Measurements from ENCODE around the gene FAM13A. TPM values are rescaled to one million over a fixed set of nuclear protein-coding genes. Genes with fewer than 3 reads are reported as not detected.
A peak's percentile ranks its signal among the peaks of the same experiment; 100 is the strongest.

FAM13A gene
- total and polyA plus RNA-seq, 2 experiments from 2014 or later = 23.3 to 43.8 TPM

DNA sequence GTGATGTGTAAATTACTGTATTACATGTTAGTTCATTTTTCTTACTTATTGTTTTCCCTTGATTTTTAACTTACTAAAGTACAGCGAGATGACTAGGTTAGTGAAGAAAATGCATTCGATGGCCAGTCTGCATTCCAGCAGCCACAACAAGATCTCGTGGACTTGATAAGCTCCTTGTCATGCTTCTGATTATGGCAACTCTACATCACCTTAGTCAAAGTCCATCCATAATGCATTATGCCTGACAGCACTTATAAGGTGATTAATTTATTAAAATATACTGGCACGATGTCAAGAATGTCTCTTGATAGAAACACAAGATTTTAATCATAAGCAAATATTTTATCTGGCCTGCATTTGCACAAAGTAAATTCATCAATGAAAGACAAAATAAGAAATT lies 249.5 kb downstream of the FAM13A start:
- H3K4me1 ChIP-seq (ENCODE audit: low read depth) = peaks cover 20% of the 10 kb centered on the region
- H3K4me3 ChIP-seq = no peak overlapping the region
- no peak for DNase-seq (ENCODE audit: low read depth in 1 of 2, low spot score in 1 of 2)
- no peaks in the 10 kb centered on the region for H3K9me3 ChIP-seq (ENCODE audit: low read depth)
- peak overlapping the region; percentile 13 for H3K27ac ChIP-seq
- H3K36me3 ChIP-seq = no peaks in the 10 kb centered on the region
- TF ChIP-seq, protein P1, sequence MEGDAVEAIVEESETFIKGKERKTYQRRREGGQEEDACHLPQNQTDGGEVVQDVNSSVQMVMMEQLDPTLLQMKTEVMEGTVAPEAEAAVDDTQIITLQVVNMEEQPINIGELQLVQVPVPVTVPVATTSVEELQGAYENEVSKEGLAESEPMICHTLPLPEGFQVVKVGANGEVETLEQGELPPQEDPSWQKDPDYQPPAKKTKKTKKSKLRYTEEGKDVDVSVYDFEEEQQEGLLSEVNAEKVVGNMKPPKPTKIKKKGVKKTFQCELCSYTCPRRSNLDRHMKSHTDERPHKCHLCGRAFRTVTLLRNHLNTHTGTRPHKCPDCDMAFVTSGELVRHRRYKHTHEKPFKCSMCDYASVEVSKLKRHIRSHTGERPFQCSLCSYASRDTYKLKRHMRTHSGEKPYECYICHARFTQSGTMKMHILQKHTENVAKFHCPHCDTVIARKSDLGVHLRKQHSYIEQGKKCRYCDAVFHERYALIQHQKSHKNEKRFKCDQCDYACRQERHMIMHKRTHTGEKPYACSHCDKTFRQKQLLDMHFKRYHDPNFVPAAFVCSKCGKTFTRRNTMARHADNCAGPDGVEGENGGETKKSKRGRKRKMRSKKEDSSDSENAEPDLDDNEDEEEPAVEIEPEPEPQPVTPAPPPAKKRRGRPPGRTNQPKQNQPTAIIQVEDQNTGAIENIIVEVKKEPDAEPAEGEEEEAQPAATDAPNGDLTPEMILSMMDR (IDR thresholded peaks at IDR 0.05; ENCODE audit: low read depth, low read length) = no peak
- H3K27me3 ChIP-seq = no peaks in the 10 kb centered on the region

DNA sequence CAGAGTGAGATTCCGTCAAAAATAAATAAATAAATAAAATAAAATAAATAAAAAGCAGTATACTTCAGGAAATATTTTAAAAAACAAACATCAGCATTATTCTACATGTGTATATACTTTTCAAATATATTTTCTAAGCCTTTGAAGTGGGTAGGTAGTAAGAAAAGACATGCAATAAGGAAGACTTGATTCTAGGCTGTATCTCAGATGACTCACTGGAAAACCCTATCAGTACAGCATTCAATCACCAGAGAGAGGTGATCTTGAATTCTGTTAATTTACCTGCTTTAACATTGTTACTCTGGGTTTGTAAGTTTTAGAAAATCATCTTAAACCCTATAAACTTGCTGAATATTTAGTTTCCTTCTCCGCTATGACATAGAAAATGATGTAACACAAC lies 252.8 kb downstream of the FAM13A start:
- no peak overlapping the region for H3K27ac ChIP-seq
- no peak overlapping the region for H3K4me3 ChIP-seq
- TF ChIP-seq, protein P1 (IDR thresholded peaks at IDR 0.05; ENCODE audit: low read depth, low read length) = no peak
- H3K9me3 ChIP-seq (ENCODE audit: low read depth) = no peaks in the 10 kb centered on the region
- peaks cover 10% of the 10 kb centered on the region for H3K4me1 ChIP-seq (ENCODE audit: low read depth)
- no peaks in the 10 kb centered on the region for H3K27me3 ChIP-seq
- no peak for DNase-seq (ENCODE audit: low read depth in 1 of 2, low spot score in 1 of 2)
- H3K36me3 ChIP-seq = no peaks in the 10 kb centered on the region

DNA sequence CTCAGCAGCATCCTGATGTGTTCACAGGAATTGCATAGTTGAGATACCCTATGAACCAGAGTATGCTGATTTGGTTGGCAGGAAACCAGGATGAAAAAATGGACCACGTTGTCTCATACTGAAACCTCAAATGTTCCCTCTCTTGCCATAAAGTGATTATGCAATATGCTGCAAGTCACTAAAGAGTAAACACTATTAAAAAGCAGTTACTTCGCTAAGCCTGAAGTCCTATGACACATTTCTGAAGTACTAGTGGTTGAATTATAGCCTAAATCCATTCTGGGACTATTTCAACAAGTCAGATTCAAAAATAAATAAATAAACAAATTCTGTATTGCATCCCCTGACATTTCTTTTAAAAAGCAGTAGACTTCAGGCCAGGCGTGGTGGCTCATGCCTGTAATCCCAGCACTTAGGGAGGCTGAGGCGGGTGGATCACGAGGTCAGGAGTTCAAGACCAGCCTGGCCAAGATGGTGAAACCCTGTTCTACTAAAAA lies 253.3 kb downstream of the FAM13A start:
- no peak overlapping the region for H3K27ac ChIP-seq
- H3K36me3 ChIP-seq = no peaks in the 10 kb centered on the region
- DNase-seq (ENCODE audit: low read depth in 1 of 2, low spot score in 1 of 2) = peak in 1 of 2 donors; percentile 93

DNA sequence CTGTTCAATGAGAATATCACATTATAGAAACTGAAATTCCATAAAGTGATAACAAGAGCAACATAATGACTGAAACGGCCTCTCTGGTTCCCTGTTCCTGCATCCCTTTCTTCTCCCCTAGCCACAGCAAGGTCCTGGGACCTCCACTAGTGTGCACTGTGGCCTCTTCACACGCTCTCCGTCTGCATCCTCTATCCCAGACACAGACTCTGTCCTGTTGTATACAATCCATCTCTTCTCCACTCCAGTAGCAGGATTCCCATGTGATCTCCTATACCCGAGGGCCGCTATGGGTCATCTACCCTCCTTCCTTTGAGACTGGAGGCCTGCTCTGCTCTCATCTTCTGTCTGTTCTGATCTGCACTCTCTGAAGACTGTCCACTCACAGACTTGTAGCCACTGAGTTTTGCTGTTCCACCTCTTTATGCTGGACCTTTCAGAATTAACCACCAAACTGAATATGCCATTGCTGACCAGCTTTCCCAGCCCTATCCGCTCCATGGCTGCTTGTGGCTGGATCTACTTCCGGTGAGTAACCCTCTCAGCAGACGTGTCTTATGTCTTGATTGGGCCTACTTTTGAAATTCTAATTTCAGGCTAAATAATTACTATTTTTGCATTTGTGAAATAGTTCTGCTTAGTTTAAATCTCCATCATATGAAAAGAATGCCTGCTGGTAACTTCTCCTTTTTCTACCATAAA lies 254.2 kb downstream of the FAM13A start:
- DNase-seq (ENCODE audit: low read depth in 1 of 2, low spot score in 1 of 2) = no peak
- peaks cover 7% of the 10 kb centered on the region for H3K4me1 ChIP-seq (ENCODE audit: low read depth)
- H3K4me3 ChIP-seq = no peak overlapping the region
- H3K27me3 ChIP-seq = no peaks in the 10 kb centered on the region
- TF ChIP-seq, protein P1 (IDR thresholded peaks at IDR 0.05; ENCODE audit: low read depth, low read length) = no peak
- H3K9me3 ChIP-seq (ENCODE audit: low read depth) = no peaks in the 10 kb centered on the region
- H3K36me3 ChIP-seq = no peaks in the 10 kb centered on the region
- H3K27ac ChIP-seq = no peak overlapping the region

More for the DNA sequence above, 253.3 kb downstream of the FAM13A start:
- no peaks in the 10 kb centered on the region for H3K27me3 ChIP-seq
- H3K4me3 ChIP-seq = no peak overlapping the region
- H3K4me1 ChIP-seq (ENCODE audit: low read depth) = peaks cover 10% of the 10 kb centered on the region
- H3K9me3 ChIP-seq (ENCODE audit: low read depth) = no peaks in the 10 kb centered on the region
- TF ChIP-seq, protein P1 (IDR thresholded peaks at IDR 0.05; ENCODE audit: low read depth, low read length) = no peak

DNA sequence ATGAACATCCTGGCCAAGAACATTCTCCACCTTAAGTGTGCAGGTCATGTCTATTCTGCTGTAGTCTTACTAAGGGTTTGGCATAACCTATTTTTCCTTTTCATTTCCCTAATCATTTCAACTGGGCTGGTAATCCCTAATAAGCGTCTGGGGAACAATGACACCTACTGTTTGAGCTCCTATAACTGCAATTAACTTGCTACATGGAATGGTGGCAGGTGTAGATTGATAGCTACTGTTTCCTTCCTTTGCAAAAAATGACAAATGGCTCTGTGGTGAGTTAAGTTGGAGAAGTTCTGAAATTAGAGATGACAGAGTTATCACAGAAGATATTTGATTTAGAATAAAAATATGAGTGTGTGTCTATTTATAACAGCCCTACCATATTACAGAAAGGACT lies 254.8 kb downstream of the FAM13A start:
- no peaks in the 10 kb centered on the region for H3K36me3 ChIP-seq
- peaks cover under 1% of the 10 kb centered on the region for H3K4me1 ChIP-seq (ENCODE audit: low read depth)
- no peaks in the 10 kb centered on the region for H3K9me3 ChIP-seq (ENCODE audit: low read depth)
- TF ChIP-seq, protein P1 (IDR thresholded peaks at IDR 0.05; ENCODE audit: low read depth, low read length) = no peak
- H3K27me3 ChIP-seq = no peaks in the 10 kb centered on the region
- H3K4me3 ChIP-seq = no peak overlapping the region
- H3K27ac ChIP-seq = no peak overlapping the region
- DNase-seq (ENCODE audit: low read depth in 1 of 2, low spot score in 1 of 2) = no peak

Measured in cardiac muscle cell (in vitro differentiated cells and primary cell).